IPS-20b (cell line): ENCODE data around the gene CEP63.

Experiments used
- H3K27ac ChIP-seq: one replicate; pipeline ENCODE4 v1.5.1; 2013; ENCODE audit warnings: low read length
- H3K27me3 ChIP-seq: 2 replicates; pipeline ENCODE4 v1.6.1; 2013; ENCODE audit warnings: mild to moderate bottlenecking, low read length, inconsistent platforms; ENCODE audit not compliant: insufficient read depth
- H3K36me3 ChIP-seq: 2 replicates; pipeline ENCODE4 v1.6.1; 2013; ENCODE audit warnings: low read depth, mild to moderate bottlenecking, inconsistent platforms, low read length, moderate library complexity; ENCODE audit not compliant: insufficient read depth
- H3K4me1 ChIP-seq: 2 replicates; pipeline ENCODE4 v1.6.1; 2013; ENCODE audit warnings: mild to moderate bottlenecking, control low read depth, inconsistent platforms, low read length, moderate library complexity; ENCODE audit not compliant: insufficient read depth
- H3K4me3 ChIP-seq: 2 replicates; pipeline ENCODE4 v1.5.1; 2013; ENCODE audit warnings: mild to moderate bottlenecking, low read length, inconsistent platforms
- H3K9ac ChIP-seq: 2 replicates; pipeline ENCODE4 v1.6.1; 2013; ENCODE audit warnings: low read depth, mild to moderate bottlenecking, inconsistent platforms, low read length, moderate library complexity
- H3K9me3 ChIP-seq: 2 replicates; pipeline ENCODE4 v1.6.1; 2013; ENCODE audit warnings: mild to moderate bottlenecking, low read depth, low read length, inconsistent platforms; ENCODE audit not compliant: insufficient read depth

CEP63 gene

DNA sequence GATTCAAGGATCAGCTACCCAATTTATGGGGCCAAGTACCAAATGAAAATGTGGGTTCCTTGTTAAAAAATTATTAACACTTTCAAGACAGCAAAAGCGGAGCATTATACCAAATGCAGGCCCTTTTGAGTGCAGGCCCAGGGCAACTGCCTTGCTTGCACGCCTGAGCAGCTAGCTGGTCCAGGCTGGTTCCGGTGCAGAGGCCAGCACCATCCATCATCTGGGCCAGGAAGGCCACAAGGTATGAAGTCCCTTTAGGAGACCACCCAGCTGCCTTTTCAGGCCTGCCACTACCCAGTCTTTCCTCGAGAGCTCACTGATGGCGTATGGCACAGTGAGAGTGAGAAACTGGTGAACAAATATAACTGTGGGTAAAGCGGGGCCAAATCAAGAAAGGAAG is 13.0 kb upstream of the CEP63 start:
- no peaks in the 10 kb centered on the region for H3K4me1 ChIP-seq
- H3K27me3 ChIP-seq = no peaks in the 10 kb centered on the region
- H3K4me3 ChIP-seq = no peak overlapping the region
- no peak overlapping the region for H3K9ac ChIP-seq
- peaks cover 20% of the 10 kb centered on the region for H3K36me3 ChIP-seq
- H3K27ac ChIP-seq = no peak overlapping the region
- H3K9me3 ChIP-seq = no peaks in the 10 kb centered on the region

DNA sequence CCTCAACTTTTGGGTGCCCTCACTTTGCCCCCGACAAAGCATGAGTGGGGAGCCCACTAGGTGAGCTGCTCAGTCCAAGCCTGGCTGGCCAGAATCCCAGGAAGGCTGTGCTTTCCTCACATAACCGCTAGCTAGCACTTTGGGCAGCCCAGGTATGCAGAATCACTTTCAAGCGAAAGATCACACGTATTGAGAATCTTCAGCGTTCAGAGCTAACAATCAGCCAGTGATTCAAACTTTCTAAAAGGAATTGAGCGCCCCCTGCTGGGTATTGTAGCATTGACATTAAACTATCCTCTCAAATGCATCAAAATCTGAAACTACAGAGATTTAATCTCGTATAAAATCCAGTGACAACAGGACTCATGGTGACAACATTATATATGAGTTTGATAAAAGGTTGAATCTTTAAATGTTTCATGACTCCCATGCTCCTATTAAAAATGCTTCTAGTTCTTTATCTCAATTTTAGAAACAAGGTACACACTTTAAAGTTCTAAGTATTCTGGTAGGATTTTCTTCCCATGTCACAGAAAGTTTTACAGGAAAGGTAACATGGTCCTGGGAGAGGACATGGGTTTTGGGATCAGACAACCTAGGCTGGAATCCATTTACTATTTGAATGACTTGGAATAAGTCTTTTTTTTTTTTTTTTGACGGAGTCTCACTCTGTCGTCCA is 11.8 kb upstream of the CEP63 start:
- Histone ChIP-seq H3K27ac (no peak overlapping the region), H3K36me3 (peaks cover 32% of the 10 kb centered on the region), H3K27me3 (no peaks in the 10 kb centered on the region), H3K4me3 (no peak overlapping the region), H3K4me1 (no peaks in the 10 kb centered on the region), H3K9ac (no peak overlapping the region), H3K9me3 (no peaks in the 10 kb centered on the region)

DNA sequence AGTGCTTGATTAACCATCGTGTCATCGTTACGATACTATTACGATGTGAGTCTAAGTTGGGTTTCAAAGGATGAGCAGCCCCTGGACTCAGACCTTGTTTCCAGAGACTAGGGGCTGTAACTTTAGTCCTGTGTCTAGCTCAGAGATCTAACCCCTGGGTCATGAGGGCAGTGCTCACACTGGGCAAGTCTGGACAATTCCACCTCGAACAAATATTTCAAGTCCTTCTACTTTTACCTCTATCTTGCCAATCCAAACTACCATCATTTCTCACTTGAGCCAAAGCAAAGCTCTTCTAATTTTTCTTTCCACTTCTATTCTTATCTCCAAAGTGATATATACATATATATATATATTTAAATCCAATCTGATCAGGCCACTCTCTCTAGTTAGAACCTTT is 10.9 kb upstream of the CEP63 start:
- Histone ChIP-seq H3K4me3 (no peak overlapping the region), H3K4me1 (no peaks in the 10 kb centered on the region), H3K27me3 (no peaks in the 10 kb centered on the region), H3K9ac (no peak overlapping the region), H3K9me3 (no peaks in the 10 kb centered on the region), H3K36me3 (peaks cover 39% of the 10 kb centered on the region), H3K27ac (no peak overlapping the region)

DNA sequence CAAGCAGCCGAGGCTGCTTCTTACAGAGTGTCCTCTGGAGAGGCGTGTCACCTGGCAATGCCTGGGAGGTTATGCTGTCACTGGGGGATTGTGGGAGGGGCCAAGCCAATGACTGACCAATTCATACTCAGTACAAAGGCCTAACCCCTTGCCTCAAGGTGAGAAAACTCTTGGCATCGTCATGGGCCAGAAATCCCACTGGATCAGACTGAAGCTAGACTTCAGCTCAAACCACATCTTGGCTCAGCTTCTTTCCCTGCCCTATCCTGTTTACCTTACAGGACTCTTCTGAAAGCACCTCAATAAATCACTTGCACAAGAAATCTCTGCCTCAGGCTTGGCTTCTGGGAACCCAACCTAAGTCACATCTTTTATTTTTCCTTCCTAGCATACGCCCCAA is 9.6 kb upstream of the CEP63 start:
- no peaks in the 10 kb centered on the region for H3K4me1 ChIP-seq
- H3K36me3 ChIP-seq = peaks cover 53% of the 10 kb centered on the region
- H3K4me3 ChIP-seq = no peak overlapping the region
- no peak overlapping the region for H3K27ac ChIP-seq
- no peaks in the 10 kb centered on the region for H3K9me3 ChIP-seq
- no peak overlapping the region for H3K9ac ChIP-seq
- H3K27me3 ChIP-seq = no peaks in the 10 kb centered on the region

DNA sequence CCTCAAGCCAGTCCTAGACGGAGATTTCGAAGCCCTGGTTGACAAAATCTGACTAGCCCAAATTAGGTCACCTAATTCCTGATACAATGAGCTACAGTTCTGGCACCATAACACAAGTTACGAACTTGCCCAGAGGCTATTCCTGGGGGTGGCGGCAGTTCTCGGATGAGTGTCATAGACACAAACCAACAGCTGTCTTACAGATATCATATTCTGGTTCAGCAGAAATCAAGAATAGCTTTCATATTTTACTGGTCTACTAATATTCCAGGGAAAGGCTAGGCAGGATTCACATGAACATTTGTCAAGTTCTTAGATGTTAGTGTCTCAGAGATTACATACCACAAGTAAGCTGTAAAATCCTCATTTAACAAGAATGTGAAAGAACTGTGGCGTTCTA is 8.9 kb upstream of the CEP63 start:
- Histone ChIP-seq H3K9ac (no peak overlapping the region), H3K36me3 (peaks cover 59% of the 10 kb centered on the region), H3K4me3 (no peak overlapping the region), H3K27ac (no peak overlapping the region), H3K9me3 (no peaks in the 10 kb centered on the region), H3K27me3 (no peaks in the 10 kb centered on the region), H3K4me1 (no peaks in the 10 kb centered on the region)

DNA sequence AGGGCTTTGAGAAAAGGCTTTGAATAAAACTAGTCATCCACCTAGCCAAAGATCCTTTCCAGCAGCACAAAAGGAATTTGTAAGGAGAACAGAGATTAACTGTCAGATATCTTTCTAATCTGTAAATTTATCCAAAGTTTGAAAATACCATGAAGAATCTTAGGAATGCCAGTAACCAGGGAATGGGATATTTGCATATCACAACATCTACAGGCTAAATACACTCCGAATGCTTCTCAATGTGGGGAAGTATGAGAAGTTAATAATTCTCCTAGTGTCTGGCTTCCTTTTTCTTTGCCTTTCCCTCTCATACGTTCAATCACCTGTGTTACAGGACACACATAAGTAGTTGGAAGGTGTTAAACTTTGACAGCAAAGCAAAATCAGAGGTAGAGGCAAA is 7.9 kb upstream of the CEP63 start:
- H3K36me3 ChIP-seq = peaks cover 69% of the 10 kb centered on the region
- H3K9ac ChIP-seq = no peak overlapping the region
- no peaks in the 10 kb centered on the region for H3K27me3 ChIP-seq

DNA sequence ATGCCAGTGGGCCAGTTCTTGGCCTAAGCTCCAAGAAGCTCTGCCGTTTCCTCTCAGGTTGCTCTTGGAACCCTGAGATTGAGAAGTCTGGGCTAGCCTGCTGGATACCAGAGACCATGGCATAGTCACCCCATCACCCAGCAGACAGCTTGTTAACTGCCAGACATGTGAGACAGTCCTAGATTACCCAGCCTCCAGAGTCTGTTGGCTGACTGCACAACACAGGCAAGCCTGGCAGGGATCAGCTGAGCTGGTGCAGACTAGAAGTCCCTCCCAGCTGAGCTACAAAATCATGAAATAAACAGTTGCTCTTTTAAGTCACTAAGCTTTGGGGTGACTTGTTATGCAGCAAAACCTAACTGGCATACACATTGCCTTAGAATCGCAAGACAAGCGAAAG is 5.3 kb upstream of the CEP63 start:
- Histone ChIP-seq H3K9me3 (no peaks in the 10 kb centered on the region), H3K4me1 (peaks cover 4% of the 10 kb centered on the region; the same call in 1 of the 2 replicates), H3K9ac (no peak overlapping the region), H3K27ac (no peak overlapping the region), H3K4me3 (no peak overlapping the region), H3K36me3 (peaks cover 74% of the 10 kb centered on the region), H3K27me3 (no peaks in the 10 kb centered on the region)

More for the DNA sequence above, 7.9 kb upstream of the CEP63 start:
- H3K27ac ChIP-seq = no peak overlapping the region
- H3K4me1 ChIP-seq = no peaks in the 10 kb centered on the region
- H3K4me3 ChIP-seq = no peak overlapping the region
- no peaks in the 10 kb centered on the region for H3K9me3 ChIP-seq

DNA sequence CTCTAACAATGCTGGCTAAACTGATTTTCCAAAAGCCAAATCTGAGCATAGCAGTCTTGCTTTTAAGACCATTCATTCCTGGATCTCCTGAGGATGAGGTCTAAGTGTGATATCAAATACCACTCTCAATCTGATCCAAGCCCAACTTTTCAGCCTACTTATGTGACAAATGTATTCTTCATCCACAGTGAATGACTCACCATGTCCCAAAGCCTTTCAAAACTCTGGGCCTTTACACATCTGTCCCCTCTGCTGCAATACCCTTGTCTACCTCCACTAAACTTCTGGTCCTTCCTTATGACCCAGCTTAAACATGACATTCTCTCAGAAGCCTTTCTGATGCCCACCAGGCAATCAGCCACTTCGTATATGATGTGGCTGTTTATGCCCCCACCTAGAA is 4.7 kb upstream of the CEP63 start:
- Histone ChIP-seq H3K4me3 (no peak overlapping the region), H3K27ac (no peak overlapping the region), H3K27me3 (no peaks in the 10 kb centered on the region), H3K36me3 (peaks cover 70% of the 10 kb centered on the region), H3K9ac (no peak overlapping the region), H3K4me1 (peaks cover 4% of the 10 kb centered on the region; the same call in 1 of the 2 replicates), H3K9me3 (no peaks in the 10 kb centered on the region)

DNA sequence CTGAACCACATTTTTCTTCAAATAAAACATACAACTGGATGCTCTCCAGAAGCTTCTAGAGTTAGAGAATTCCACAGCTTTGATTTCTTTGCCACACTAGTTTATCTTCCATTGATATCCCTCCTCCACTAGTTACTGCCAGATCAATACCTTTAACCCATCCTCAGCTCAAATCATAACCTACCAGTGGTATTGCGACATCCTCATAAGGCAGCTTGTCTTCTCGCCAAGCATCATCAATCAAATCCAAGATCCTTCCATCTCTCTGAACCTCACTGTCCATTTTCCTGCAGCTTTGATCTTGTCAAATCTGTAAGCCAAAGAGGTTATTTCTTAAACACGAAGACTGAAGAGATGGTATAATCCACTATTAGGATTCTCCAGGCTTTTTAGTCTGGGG is 3.2 kb upstream of the CEP63 start:
- no peak overlapping the region for H3K9ac ChIP-seq
- H3K4me1 ChIP-seq = peaks cover 11% of the 10 kb centered on the region; the same call in 1 of the 2 replicates
- no peaks in the 10 kb centered on the region for H3K9me3 ChIP-seq
- peaks cover 55% of the 10 kb centered on the region for H3K36me3 ChIP-seq
- no peaks in the 10 kb centered on the region for H3K27me3 ChIP-seq
- H3K4me3 ChIP-seq = no peak overlapping the region
- H3K27ac ChIP-seq = no peak overlapping the region

DNA sequence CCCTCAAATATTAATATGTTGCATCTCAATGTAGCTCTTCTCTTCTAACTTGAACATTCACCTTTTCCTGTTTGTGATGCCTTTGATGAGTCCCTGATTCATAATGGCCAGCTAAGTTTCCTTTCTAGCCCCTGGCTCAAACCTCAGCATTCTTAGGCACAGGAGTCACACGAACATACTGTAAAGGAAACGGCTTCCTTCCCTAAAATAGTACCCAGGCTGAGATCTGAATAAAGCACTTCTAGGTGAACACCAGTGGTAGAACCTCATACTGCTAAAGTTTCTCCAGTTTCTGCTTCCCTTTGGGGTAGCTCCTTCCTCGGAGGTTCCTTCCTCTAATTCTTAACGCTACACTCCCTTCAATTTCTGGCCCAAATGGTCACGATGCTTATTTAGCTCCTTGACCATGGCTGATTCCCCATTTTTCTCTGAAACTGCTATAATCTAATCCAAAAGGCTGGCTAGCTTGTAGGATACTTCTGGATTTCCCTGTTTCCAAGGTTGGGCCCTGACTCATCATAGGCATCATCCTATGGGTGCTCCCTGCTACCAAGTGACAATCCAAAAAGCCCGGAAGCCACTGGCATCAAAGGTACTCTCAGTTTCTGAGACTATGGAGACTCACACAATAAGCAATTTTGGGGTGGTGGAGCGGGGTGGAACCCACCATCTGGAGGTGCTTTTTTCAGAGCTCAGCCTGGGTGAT is 2.5 kb upstream of the CEP63 start:
- no peaks in the 10 kb centered on the region for H3K27me3 ChIP-seq
- H3K4me1 ChIP-seq = peaks cover 11% of the 10 kb centered on the region; the same call in 1 of the 2 replicates
- no peaks in the 10 kb centered on the region for H3K9me3 ChIP-seq
- no peak overlapping the region for H3K9ac ChIP-seq
- H3K36me3 ChIP-seq = peaks cover 48% of the 10 kb centered on the region
- no peak overlapping the region for H3K4me3 ChIP-seq
- no peak overlapping the region for H3K27ac ChIP-seq

DNA sequence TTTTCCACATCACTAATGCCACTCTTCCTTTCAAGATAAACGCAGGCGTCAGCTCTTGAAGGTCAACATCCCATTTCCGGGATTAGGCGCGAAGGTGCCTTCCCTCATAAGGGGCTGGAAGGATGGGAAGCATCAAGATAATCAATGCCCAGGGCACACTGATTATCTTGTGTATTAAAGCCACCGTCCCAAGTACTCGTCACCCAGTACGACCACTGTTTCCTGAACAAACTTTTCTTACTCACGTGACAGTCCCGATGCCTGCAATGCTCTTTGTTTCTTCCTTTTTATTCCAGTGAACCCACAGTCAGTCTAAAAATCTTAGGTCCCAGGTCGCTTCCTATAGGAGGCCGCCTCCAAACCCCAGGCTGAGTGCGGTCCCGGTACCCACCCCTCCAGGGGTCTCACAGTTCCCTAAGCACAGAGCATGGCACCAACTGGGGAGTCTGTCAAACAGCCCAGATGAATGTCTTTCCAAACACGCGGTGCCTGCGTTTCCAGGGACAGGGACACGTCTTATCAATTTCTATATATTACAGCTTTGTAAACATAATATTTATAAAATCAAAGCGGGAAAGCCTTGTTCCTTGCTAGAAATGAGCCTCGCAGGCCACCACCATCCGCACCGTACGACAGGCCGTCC is 661 bp upstream of the CEP63 start:
- Histone ChIP-seq H3K4me3 (peak overlapping the region; percentile 78), H3K27ac (peak overlapping the region; percentile 44), H3K36me3 (peaks cover 32% of the 10 kb centered on the region), H3K27me3 (no peaks in the 10 kb centered on the region), H3K4me1 (peaks cover 11% of the 10 kb centered on the region; the same call in 1 of the 2 replicates), H3K9me3 (no peaks in the 10 kb centered on the region), H3K9ac (peak overlapping the region; percentile 97)
